Measurements from ENCODE around the gene MATR3. TPM values are rescaled to one million over a fixed set of nuclear protein-coding genes. Genes with fewer than 3 reads are reported as not detected.
"Not testable (repeated sequence)": the region's sequence is repeated elsewhere in the genome, so short reads cannot be mapped to it uniquely, and the experiment has no call there.

The MATR3 gene
- total RNA-seq, 1 donor from 2014 or later = 169 TPM

DNA sequence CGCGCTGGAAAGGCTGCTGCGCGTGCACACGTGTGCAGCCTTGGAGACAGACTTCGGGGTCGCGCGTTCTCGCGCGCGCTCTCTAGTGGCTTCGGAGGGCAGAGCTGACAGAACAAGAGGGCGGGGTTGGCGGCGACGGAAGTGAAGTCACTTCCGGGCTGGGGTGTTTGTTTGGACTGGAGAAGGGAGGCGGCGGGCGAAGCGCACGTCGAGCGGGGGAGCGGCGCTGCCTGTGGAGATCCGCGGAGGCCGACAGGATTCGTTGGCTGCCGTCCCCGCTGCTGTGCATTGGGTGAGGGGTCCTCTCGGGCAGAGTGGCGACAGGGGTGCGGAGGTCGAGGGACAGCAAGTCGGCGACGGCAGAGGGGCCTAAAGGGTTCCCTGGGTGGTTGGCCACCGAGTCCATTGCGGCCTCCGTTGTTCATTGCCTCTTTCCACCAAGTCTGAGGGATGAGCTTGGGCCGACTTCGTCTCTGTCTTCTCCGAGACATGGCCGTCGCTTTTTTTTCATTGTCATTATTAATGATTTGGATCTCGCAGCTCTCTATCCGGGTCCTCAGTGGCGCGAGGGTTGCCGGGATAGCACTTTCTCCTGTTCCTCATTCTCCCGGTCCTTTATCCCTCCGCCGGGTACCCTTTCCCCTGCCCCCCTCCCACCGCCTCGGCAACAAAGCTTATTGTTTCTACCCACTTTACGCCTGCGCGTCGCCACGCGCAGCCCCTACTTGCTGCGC is 48.3 kb downstream of the MATR3 start, which contains the start of gene PAIP2:
Gene PAIP2 (plus strand): TSS at position 166 of the 734 bp plus-strand sequence. CDS start 21,931 bp downstream, outside the sequence.
- peaks cover 18 to 29% (median 21%) of the 10 kb centered on the region in 3 donors for H3K4me1 ChIP-seq (ENCODE audit: control insufficient read depth in 3 of 3, insufficient read depth in 3 of 3, low read length in 3 of 3)

DNA sequence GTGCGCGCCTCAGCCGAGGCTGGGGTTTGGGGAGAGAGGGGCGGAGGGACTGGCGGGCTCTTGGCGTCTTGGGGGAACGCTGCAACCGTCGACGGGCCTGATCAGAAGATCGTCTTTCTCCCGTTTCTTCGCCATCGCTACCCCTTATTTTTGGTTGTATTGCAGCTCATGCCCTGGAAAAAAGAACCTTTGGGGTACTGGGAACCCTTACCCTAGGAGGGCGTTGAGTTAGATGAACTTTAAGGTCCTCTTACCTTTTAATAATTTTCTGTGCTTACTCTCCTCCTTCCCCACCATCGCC is 48.8 kb downstream of the MATR3 start:
- H3K27ac ChIP-seq (ENCODE audit: low read depth, low read length) = peak overlapping the region; percentile 100
- H3K9ac ChIP-seq (ENCODE audit: low read depth in 1 of 3, low read length in 3 of 3) = peak overlapping the region; percentile 100
- peaks cover 0 to 2% (median 0%) of the 10 kb centered on the region in 3 donors for H3K36me3 ChIP-seq (ENCODE audit: control insufficient read depth in 3 of 3, insufficient read depth in 3 of 3, low read length in 3 of 3)
- H3K4me1 ChIP-seq (ENCODE audit: control insufficient read depth in 3 of 3, insufficient read depth in 3 of 3, low read length in 3 of 3) = peaks cover 18 to 29% (median 21%) of the 10 kb centered on the region in 3 donors
- H3K9me3 ChIP-seq (ENCODE audit: control insufficient read depth in 3 of 3, low read length in 3 of 3) = no peaks in the 10 kb centered on the region
- H3K4me3 ChIP-seq (ENCODE audit: low read length in 3 of 3) = peak overlapping the region; percentile 98 to 100 (median 99)
- no peaks in the 10 kb centered on the region for H3K27me3 ChIP-seq (ENCODE audit: control insufficient read depth in 3 of 3, insufficient read depth in 3 of 3, low read length in 3 of 3)

More for the DNA sequence above, 48.3 kb downstream of the MATR3 start, which contains the start of gene PAIP2:
- H3K27me3 ChIP-seq (ENCODE audit: control insufficient read depth in 3 of 3, insufficient read depth in 3 of 3, low read length in 3 of 3) = no peaks in the 10 kb centered on the region
- peak within 1 kb of the TSS; percentile 98 to 100 (median 99) for H3K4me3 ChIP-seq (ENCODE audit: low read length in 3 of 3)
- H3K9me3 ChIP-seq (ENCODE audit: control insufficient read depth in 3 of 3, low read length in 3 of 3) = no peaks in the 10 kb centered on the region
- peaks cover 0 to 2% (median 0%) of the 10 kb centered on the region in 3 donors for H3K36me3 ChIP-seq (ENCODE audit: control insufficient read depth in 3 of 3, insufficient read depth in 3 of 3, low read length in 3 of 3)
- peak within 1 kb of the TSS; percentile 100 for H3K27ac ChIP-seq (ENCODE audit: low read depth, low read length)
- H3K9ac ChIP-seq (ENCODE audit: low read depth in 1 of 3, low read length in 3 of 3) = peak within 1 kb of the TSS; percentile 100

DNA sequence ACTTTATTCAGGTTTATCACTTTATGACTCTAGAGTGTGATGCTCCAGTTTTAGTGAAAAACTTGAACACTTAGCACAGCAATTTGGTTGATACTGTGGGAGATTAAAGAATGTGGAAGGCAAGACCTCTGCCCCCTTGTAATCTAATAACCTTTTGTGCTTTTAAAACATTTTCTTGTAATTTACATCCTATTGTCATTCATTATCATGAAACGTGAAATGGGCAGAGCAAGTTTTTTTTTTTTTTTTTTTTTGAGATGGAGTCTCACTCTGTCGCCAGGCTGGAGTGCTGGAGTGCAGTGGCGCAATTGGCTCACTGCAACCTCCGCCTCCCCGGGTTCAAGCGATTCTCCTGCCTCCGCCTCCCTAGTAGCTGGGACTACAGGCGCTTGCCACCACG is 49.9 kb downstream of the MATR3 start:
- H3K27ac ChIP-seq (ENCODE audit: low read depth, low read length) = no peak overlapping the region
- peak overlapping the region; percentile 17 to 100 (median 98) for H3K4me3 ChIP-seq (ENCODE audit: low read length in 3 of 3)
- H3K9me3 ChIP-seq (ENCODE audit: control insufficient read depth in 3 of 3, low read length in 3 of 3) = no peaks in the 10 kb centered on the region
- H3K4me1 ChIP-seq (ENCODE audit: control insufficient read depth in 3 of 3, insufficient read depth in 3 of 3, low read length in 3 of 3) = peaks cover 18 to 31% (median 21%) of the 10 kb centered on the region in 3 donors
- H3K9ac ChIP-seq (ENCODE audit: low read depth in 1 of 3, low read length in 3 of 3) = peak overlapping the region in 2 of 3 donors; percentile 100
- H3K36me3 ChIP-seq (ENCODE audit: control insufficient read depth in 3 of 3, insufficient read depth in 3 of 3, low read length in 3 of 3) = peaks cover 0 to 2% (median 0%) of the 10 kb centered on the region in 3 donors
- no peaks in the 10 kb centered on the region for H3K27me3 ChIP-seq (ENCODE audit: control insufficient read depth in 3 of 3, insufficient read depth in 3 of 3, low read length in 3 of 3)

DNA sequence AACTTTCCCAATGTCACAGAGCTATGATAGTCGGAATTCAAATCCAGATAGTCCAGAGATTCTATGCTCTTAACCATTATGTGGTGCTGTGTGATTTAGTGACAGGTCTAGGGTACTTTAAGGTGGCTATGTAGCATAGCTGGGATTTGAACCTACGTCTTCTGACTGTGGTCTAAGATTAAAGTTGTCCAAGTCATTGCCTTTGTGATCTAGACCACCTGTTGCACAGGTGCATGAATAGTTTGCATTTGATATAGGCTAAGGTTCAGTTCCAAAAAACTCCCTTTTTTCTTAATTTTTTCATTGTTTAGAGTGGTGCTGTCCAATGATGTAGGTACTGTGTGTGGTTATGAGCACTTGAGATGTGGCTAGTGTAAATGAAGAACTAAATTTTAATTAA is 50.6 kb downstream of the MATR3 start:
- H3K4me1 ChIP-seq (ENCODE audit: control insufficient read depth in 3 of 3, insufficient read depth in 3 of 3, low read length in 3 of 3) = peaks cover 18 to 31% (median 21%) of the 10 kb centered on the region in 3 donors
- peak overlapping the region in 1 of 3 donors; percentile 23 for H3K4me3 ChIP-seq (ENCODE audit: low read length in 3 of 3)
- H3K9me3 ChIP-seq (ENCODE audit: control insufficient read depth in 3 of 3, low read length in 3 of 3) = no peaks in the 10 kb centered on the region
- no peak overlapping the region for H3K9ac ChIP-seq (ENCODE audit: low read depth in 1 of 3, low read length in 3 of 3)
- H3K27ac ChIP-seq (ENCODE audit: low read depth, low read length) = no peak overlapping the region
- H3K27me3 ChIP-seq (ENCODE audit: control insufficient read depth in 3 of 3, insufficient read depth in 3 of 3, low read length in 3 of 3) = no peaks in the 10 kb centered on the region
- H3K36me3 ChIP-seq (ENCODE audit: control insufficient read depth in 3 of 3, insufficient read depth in 3 of 3, low read length in 3 of 3) = peaks cover 0 to 2% (median 0%) of the 10 kb centered on the region in 3 donors

DNA sequence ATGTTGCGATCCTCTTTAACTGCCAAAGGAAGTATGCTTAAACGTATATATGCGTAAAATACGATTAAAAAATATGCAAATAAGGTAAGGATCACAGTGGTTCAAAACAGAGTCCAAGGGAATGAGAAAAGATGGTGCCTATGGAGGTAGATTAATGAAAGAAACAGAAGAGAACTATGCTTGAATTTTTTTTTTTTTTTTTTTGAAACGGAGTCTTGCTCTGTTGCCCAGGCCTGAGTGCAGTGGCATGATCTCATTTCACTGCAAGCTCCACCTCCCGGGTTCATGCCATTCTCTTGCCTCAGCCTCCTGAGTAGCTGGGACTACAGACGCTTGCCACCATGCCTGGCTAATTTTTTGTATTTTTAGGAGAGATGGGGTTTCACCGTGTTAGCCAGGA is 51.9 kb downstream of the MATR3 start:
- not testable (repeated sequence) for H3K27ac ChIP-seq (ENCODE audit: low read depth, low read length); H3K9ac ChIP-seq (ENCODE audit: low read depth in 1 of 3, low read length in 3 of 3); H3K4me3 ChIP-seq (ENCODE audit: low read length in 3 of 3); H3K36me3 ChIP-seq (ENCODE audit: control insufficient read depth in 3 of 3, insufficient read depth in 3 of 3, low read length in 3 of 3); H3K27me3 ChIP-seq (ENCODE audit: control insufficient read depth in 3 of 3, insufficient read depth in 3 of 3, low read length in 3 of 3); H3K9me3 ChIP-seq (ENCODE audit: control insufficient read depth in 3 of 3, low read length in 3 of 3)
- peaks cover 18 to 31% (median 21%) of the 10 kb centered on the region in 3 donors for H3K4me1 ChIP-seq (ENCODE audit: control insufficient read depth in 3 of 3, insufficient read depth in 3 of 3, low read length in 3 of 3)

DNA sequence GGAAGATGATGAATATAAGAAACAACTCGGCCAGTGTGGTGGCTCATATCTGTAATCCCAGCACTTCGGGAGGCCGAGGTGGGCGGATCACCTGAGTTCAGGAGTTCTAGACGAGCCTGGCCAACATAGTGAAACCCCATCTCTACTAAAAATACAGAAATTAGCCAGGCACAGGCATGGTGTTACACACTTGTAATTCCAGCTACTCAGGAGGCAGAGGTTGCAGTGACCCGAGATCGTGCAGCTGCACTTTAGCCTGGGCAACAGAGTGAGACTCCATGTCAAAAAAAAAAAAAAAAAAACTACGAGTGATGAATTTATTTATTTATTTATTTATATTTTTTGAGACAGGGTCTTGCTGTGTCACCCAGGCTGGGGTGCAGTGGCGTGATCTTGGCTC is 54.3 kb downstream of the MATR3 start:
- H3K4me1 ChIP-seq (ENCODE audit: control insufficient read depth in 3 of 3, insufficient read depth in 3 of 3, low read length in 3 of 3) = peaks cover 9 to 16% (median 14%) of the 10 kb centered on the region in 3 donors
- H3K9me3 ChIP-seq (ENCODE audit: control insufficient read depth in 3 of 3, low read length in 3 of 3); H3K9ac ChIP-seq (ENCODE audit: low read depth in 1 of 3, low read length in 3 of 3); H3K27me3 ChIP-seq (ENCODE audit: control insufficient read depth in 3 of 3, insufficient read depth in 3 of 3, low read length in 3 of 3); H3K27ac ChIP-seq (ENCODE audit: low read depth, low read length); H3K36me3 ChIP-seq (ENCODE audit: control insufficient read depth in 3 of 3, insufficient read depth in 3 of 3, low read length in 3 of 3); H3K4me3 ChIP-seq (ENCODE audit: low read length in 3 of 3): not testable (repeated sequence)

DNA sequence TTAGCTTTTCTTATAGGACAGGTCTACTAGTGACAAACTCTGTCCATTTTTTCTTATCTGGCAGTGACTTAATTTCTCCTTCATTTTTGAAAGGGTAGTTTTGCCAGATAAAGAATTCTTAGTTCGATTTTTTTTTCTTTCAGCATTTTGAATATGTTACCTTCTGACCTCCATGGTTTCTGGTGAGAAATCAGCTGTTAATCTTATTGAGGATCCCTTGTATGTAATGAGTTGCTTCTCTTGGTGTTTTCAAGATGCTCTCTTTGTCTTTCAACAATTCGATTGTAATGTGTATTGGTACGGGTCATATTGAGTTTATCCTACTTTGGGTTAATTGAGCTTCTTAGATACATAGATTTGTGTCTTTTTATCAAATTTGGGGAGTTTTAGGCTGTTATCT is 60.6 kb downstream of the MATR3 start:
- peaks cover 0 to 3% (median 0%) of the 10 kb centered on the region in 3 donors for H3K4me1 ChIP-seq (ENCODE audit: control insufficient read depth in 3 of 3, insufficient read depth in 3 of 3, low read length in 3 of 3)
- peaks cover 0 to 2% (median 0%) of the 10 kb centered on the region in 3 donors for H3K36me3 ChIP-seq (ENCODE audit: control insufficient read depth in 3 of 3, insufficient read depth in 3 of 3, low read length in 3 of 3)
- no peak overlapping the region for H3K27ac ChIP-seq (ENCODE audit: low read depth, low read length)
- no peaks in the 10 kb centered on the region for H3K27me3 ChIP-seq (ENCODE audit: control insufficient read depth in 3 of 3, insufficient read depth in 3 of 3, low read length in 3 of 3)
- H3K9me3 ChIP-seq (ENCODE audit: control insufficient read depth in 3 of 3, low read length in 3 of 3) = no peaks in the 10 kb centered on the region
- no peak overlapping the region for H3K4me3 ChIP-seq (ENCODE audit: low read length in 3 of 3)
- no peak overlapping the region for H3K9ac ChIP-seq (ENCODE audit: low read depth in 1 of 3, low read length in 3 of 3)

DNA sequence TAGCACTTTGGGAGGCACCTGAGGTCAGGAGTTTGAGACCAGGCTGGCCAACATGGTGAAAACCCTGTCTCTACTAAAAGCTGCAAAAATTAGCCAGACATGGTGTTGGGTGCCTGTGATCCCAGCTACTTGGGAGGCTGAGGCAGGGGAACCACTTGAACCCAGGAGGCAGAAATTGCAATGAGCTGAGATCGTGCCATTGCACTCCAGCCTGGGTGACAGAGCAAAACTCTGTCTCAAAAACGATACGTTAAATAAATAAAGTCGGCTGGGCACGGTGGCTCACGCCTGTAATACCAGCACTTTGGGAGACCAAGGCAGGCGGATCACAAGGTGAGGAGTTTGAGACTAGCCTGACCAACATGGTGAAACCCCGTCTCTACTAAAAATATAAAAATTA is 62.4 kb downstream of the MATR3 start:
- H3K27me3 ChIP-seq (ENCODE audit: control insufficient read depth in 3 of 3, insufficient read depth in 3 of 3, low read length in 3 of 3); H3K4me3 ChIP-seq (ENCODE audit: low read length in 3 of 3); H3K9ac ChIP-seq (ENCODE audit: low read depth in 1 of 3, low read length in 3 of 3); H3K36me3 ChIP-seq (ENCODE audit: control insufficient read depth in 3 of 3, insufficient read depth in 3 of 3, low read length in 3 of 3); H3K9me3 ChIP-seq (ENCODE audit: control insufficient read depth in 3 of 3, low read length in 3 of 3); H3K4me1 ChIP-seq (ENCODE audit: control insufficient read depth in 3 of 3, insufficient read depth in 3 of 3, low read length in 3 of 3); H3K27ac ChIP-seq (ENCODE audit: low read depth, low read length): not testable (repeated sequence)

DNA sequence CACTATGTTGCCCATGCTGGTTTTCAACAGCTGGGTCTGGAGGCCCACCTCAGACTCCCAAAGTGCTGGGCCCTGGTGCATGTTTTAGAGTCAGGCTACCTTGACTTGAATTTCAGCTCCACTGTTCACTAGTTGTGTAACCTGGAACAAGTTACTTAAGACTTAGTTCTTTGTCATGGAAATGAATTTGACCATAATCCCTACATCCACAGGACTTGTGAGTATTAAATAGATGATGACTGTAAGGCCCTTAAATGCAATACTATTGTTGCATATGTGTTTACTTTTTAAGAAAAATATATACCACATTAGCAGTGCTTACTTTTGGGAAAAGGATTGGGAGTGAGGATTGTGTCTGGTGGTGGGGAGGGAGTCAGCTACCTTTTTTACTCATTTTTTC is 64.5 kb downstream of the MATR3 start:
- Histone ChIP-seq H3K4me3 (ENCODE audit: low read length in 3 of 3) (no peak overlapping the region), H3K4me1 (ENCODE audit: control insufficient read depth in 3 of 3, insufficient read depth in 3 of 3, low read length in 3 of 3) (no peaks in the 10 kb centered on the region), H3K27ac (ENCODE audit: low read depth, low read length) (no peak overlapping the region), H3K9ac (ENCODE audit: low read depth in 1 of 3, low read length in 3 of 3) (no peak overlapping the region), H3K27me3 (ENCODE audit: control insufficient read depth in 3 of 3, insufficient read depth in 3 of 3, low read length in 3 of 3) (no peaks in the 10 kb centered on the region), H3K36me3 (ENCODE audit: control insufficient read depth in 3 of 3, insufficient read depth in 3 of 3, low read length in 3 of 3) (no peaks in the 10 kb centered on the region), H3K9me3 (ENCODE audit: control insufficient read depth in 3 of 3, low read length in 3 of 3) (no peaks in the 10 kb centered on the region)

DNA sequence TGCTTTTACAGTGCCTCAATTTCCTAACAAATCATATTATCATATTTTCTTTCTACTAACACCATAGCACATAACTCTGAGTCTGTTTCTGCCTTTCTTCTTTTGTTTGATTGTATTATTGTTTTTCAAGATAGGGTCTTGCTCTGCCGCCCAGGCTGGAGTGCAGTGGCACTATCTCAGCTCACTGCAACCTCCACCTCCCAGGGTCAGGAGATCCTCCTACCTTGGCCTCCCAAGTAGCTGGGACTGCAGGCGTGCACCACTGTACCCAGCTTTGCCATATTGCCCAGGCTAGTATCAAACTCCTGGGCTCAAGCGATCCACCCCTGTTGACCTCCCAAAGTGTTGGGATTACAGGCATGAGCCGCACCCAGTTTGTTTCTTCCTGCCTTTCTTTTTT is 66.8 kb downstream of the MATR3 start:
- no peak overlapping the region for H3K27ac ChIP-seq (ENCODE audit: low read depth, low read length)

More for the DNA sequence above, 66.8 kb downstream of the MATR3 start:
- Histone ChIP-seq H3K4me1 (ENCODE audit: control insufficient read depth in 3 of 3, insufficient read depth in 3 of 3, low read length in 3 of 3) (no peaks in the 10 kb centered on the region), H3K9me3 (ENCODE audit: control insufficient read depth in 3 of 3, low read length in 3 of 3) (no peaks in the 10 kb centered on the region), H3K36me3 (ENCODE audit: control insufficient read depth in 3 of 3, insufficient read depth in 3 of 3, low read length in 3 of 3) (peaks cover 0 to 16% (median 5%) of the 10 kb centered on the region in 3 donors), H3K4me3 (ENCODE audit: low read length in 3 of 3) (no peak overlapping the region), H3K9ac (ENCODE audit: low read depth in 1 of 3, low read length in 3 of 3) (no peak overlapping the region), H3K27me3 (ENCODE audit: control insufficient read depth in 3 of 3, insufficient read depth in 3 of 3, low read length in 3 of 3) (no peaks in the 10 kb centered on the region)
